ENCODE results near the gene RPL12.

The RPL12 gene

DNA sequence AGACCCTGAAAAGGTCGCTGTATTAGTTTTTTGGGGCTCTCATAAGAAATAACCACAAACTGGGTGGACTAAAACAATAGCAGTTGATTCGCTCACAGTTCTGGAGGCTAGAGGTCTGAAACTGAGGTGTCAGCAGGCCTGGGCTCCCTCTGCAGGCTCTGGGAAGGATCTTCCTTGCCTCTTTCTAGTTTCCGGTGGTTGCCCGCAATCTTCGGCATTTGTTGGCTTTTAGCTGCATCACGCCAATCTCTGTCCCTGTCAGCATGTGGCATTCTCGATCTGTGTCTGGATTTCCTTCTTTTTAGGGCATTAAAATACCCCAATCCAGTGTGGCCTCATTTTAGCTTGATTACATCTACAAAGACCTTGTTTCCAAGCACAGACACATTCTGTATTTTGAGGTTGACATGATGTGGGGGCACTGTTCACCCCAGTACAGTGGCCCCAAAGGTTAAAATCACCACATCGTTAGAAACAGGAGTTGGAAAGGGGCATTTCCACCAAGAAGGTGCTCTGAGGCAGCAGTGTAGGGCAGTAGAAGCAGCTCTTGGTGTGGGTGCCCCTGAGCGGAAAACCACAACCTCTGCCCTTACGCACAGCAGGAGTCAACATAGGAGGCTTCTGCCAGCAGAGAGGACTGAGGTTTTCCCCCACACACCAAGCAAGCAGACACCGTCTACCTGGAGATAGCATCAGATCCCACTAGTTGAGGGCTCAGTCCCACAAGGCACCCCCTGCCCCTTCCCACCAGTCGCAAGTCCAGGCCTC, 13.5 kb downstream of the RPL12 start:
- DNase-seq = no peak

DNA sequence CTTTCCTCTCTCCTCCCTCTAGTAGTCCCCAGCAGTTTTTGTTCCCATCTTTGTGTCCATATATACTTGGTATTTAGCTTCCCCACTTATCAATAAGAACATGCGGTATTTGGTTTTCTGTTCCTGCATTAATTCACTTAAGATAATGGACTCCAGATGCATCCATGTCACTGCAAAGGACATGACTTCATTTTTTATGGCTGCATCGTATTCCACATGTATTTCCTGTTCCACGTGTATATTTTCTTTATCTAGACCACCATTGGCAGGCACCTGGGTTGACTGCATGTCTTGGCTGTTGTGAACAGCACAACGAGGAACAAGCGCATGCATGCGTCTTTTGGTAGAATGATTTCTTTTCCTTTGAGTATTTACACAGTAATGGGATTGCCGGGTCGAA, 20.8 kb downstream of the RPL12 start:
- DNase-seq = no peak

DNA sequence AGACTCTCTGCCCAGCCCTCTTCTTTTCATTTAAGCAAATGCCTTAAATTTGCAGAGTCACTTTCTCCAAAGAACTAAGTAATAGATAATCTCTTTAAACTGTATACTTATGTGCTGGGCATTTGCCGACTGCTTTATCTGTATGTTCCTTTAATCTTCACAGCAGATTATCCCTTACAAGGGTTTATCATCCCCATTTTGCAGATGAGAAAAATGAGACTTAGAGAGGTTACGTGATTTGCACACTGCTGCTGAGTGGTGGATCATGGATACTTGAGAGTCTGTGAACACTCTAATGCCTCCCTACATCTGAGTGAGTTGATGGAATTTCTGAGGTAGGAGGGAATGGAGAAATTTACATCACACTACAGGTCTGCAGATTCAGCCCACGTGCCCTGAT, 22.9 kb downstream of the RPL12 start:
- no peak for DNase-seq

DNA sequence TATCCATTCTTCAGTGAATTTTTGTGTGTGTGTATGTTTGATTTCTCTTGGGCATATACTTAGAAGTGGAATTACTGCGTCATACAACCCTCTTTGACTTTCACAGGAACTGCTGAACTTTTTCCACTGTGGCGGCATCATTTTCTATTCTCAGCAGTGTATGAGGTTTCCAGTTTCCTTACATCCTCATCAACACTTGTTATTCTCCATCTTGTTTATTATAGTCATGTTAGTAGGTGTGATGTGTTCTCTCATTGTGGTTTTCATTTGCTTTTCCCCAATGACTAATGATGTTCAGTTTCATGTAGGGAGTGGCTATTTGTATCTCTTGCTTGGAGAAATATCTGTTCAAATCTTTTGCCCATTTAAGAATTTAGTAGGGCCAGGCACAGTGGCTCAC, 24.4 kb downstream of the RPL12 start:
- DNase-seq = no peak

DNA sequence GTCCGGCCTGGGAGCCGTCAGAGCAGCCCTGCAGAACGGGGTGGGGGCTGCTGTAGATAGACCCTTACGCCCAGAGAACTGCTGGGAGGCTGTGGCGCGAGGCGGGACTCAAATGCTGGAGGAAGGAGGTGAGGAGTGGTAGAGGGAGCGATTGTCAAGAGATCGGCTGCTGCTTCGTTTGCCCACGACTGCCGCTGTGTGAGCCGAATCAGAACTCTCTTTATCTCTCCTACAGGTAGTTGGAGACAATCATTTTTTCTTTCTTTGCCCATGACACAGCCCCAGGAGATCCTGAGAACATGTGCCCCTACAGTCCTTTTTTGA, 26.6 kb downstream of the RPL12 start:
- DNase-seq = no peak

DNA sequence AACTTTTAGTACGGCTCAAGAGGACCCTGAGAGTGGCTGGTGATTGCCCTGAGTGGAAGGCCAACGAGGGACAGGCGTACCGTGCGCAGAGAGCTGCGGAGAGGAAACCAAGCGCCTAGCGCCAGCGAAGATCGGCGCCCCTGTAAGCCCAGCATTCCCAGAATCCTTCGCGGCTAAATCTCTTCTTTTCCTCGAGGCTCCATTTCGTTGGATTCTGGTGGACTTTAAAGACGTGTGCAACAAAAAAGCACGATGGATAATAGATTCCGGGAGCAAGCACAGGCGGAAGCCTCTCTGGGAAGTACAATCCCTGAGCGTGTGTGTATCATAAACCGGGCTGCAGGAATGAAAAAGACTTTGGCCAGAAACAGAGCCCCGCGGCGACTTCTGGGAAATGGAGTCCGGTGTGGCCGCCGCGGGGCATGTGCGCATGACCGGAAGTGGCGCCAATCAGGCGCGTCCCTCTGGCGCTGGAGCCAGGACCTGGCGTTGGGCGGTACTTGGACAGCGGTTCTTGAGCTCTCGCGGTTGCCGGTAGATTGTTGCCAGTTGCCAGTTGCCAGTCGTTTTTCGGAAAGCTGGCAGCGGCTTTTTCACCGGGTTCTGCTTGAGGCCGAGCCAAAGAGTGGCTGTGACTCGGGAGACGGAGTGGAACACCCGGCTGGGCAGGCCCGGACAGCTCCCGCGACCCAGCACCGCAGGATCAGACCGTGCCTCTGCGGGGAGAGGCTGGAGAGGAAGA, 27.1 kb downstream of the RPL12 start, which contains the start of gene ZNF79:
Gene ZNF79, plus strand, starts transcription at position 449 of the 742 bp plus-strand sequence. CDS start 406 bp downstream, outside the sequence.
- DNase-seq = peak; percentile 76

DNA sequence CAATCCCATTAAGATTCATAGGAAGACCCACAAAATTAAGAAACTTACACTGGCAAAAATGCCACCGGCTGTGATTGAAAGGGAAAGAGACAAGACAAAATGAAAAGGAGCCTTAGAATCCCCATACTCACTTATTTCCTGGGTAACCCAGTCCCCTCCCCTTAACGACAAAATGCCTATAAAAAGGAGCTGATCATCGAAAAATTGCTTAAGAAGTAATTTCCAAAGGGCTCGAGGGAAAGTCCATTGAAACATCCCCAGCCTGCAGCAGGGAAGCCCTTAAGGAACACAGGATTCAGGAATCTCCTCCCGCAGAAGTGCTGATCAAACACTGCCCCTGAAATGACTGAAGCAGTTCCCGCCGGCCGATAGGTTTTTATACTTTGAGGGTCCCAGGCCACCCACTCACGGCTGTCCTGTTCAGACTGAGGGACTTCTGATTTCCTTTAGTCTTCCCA, 27.7 kb downstream of the RPL12 start:
- DNase-seq = no peak

DNA sequence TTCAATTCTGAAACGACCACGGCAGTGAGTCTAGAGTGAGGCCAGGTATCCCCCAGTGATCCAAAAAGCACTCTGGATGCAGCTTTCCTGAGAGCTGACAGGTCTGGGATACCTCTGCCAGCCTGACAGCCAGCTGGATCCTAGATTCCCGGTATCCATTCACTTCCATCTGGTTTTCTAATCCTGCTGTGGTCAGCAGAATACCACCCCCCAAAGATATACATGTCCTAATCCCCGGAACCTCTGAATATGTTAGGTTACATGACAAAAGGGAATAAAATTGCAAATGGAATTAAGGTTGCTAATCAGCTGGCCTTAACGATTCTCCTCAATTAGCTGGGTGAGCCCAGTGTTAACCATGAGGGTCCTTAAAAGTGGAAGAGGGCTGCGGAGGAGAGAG, 28.4 kb downstream of the RPL12 start:
- DNase-seq = no peak

DNA sequence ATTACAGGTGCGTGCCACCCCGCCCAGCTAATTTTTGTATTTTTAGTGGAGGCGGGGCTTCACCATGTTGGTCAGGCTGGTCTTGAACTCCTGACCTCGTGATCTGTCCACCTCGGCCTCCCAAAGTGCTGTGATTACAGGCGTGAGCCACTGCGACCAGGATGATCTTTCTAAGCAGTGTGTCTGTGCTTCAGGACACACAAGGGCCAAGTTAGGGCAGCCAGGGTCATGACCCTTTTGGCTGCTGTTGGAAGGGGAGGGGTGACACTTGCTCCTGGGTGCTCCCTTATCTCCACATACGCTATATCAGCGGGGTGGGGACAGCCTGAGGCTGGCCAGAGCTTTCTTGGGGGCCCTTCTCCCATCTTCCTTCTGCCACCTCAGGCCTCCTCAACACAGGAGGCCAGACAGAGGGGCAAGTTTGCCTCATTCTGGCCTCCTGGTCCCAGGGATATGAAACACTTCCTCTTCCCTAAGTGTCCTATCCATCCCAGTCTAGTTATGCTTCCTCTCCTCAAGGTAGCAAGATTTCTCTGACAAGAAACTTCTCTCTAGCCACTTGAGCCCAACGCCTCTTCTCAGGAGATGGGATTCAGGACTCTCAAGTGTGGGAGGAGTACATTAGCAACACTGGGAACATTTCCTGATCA, 28.9 kb downstream of the RPL12 start:
- DNase-seq = no peak

DNA sequence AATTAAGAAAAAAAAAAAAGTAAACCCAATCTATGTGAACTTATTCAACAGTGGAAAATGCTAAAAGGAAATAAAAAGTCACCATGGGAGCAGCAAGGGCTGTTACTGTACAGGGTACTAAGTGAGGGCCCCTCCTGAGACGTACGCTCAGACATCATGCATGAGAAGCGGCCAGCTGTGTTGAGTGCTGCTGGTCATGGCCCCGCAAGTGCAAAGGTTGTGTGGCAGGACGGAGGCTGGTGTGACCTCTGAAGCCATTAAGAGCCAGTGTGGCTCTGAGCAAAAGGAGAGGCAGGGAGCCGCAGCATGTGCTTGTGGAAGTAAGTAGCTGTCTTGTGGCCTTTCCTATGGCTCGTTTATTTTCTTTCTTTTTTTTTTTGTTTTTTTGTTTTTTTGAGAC, 30.1 kb downstream of the RPL12 start:
- no peak for DNase-seq

DNA sequence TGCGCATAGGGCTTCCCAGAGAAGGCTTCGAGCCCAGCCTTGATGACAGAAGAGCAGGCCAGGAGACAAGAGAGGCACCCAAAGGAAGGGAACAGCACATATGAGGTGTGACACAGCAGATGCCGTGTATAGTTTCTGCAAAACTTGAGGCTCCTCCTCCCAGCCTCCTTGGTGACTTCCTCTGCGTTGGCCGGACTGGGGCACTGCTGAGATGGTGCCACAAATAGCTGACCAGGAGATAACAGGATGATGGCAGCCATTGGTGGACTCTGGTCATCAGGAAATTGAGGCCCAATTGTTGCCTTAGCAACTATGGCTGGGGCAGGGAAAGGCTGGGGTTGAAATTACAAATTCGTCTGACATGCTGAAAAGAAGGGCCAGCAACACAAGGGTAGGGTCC, 31.9 kb downstream of the RPL12 start:
- DNase-seq = no peak

DNA sequence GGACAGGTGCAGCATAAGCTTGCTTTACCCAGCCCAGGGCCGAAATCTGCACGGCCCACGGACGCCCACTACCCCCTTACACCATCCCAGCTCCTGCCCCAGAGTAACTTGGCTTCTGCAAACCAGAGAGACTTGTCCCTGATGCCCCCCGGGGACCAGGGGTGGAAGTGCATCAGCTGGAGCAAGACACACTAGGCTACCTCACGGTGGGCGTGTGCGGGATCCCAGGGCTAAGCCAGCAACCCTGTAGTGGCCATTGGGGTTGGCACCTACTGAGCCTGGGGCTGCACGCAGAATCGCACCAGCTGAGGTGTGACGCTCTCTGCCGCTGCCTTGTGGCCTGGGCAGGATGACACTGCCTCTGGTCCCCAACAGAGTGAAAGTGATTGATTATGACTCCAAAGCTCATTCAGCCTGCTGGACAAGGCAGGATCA, 33.2 kb downstream of the RPL12 start:
- DNase-seq = no peak

DNA sequence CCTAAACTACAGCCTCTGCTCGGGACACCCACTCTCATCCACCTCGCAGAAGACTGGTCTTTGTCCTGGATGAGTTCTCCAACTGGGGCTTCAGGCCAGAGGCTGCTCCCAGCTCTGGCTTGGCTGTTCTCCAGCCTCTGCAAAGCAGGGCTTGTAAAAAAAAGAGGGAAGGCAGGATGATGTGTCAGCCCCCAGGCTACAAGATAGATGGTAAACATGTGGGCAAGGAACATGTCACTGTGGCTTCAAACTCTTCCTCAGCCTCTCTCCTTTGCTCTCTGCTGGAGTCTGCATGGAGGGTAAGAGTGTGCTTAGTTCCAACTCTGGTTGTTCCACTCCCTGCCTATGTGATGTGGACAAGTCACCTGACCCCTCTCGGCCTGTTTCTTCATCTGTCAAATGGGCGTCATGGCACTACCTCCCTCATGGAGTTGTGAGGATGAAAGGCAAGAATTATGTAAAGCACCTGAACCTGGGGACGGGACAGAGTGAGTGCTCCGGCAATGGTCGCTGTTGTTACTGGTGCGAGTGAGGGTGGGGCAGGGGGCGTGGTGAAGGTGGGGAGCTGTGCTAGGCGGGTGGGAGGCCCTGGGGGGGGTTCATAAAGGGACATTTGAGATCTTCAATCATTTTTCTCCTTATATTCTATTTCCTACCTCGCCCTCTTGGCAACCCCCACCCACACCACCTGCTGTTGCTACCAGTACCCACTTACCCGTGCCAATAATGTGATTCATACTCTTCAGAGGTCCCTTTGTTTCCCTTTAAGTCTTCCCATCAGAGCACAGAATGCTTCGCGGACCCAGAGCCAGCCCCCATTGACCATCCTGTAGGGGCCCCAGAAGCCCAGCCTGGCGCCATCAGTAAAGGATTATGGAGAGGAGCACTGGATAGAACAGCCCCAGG, 33.8 kb downstream of the RPL12 start:
- no peak for DNase-seq

DNA sequence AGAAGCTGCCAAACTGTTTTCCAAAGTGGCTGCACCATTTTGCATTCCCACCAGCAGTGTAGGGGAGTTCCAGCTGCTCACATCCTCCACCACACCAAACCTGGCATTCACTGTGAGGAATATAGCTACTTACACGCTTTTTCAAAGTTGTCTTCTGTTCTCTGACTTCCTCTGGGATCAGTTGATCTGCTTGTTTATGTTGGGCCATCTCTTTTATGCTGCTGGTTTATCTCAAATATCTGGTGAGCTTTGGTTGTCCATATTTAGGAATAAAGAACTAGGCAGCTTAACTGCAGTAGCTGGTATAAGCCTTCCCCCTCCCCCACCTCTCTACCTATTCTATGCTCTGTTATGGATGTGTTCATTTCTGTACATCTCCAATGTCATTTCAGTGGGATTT, 35.5 kb downstream of the RPL12 start:
- DNase-seq = no peak

DNA sequence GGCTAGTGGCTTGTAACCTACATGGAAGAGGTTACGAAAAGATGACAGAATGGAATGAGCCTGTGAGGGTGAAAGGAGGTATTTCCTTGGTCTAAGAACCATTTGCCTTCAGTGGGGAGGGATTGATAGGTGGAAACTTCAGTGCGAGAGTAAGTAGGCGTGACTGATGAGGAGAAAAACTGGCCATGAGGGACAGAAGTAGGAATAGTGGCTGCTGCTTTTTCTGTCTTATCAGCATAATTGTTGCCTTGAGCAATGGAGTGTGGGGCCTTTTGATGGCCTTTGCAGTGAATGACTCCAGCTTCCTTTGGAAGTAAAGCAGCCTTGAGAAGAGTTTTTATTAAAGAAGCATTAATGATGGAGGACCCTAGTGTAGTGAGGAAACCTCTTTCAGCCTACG, 36.1 kb downstream of the RPL12 start:
- DNase-seq = no peak

DNA sequence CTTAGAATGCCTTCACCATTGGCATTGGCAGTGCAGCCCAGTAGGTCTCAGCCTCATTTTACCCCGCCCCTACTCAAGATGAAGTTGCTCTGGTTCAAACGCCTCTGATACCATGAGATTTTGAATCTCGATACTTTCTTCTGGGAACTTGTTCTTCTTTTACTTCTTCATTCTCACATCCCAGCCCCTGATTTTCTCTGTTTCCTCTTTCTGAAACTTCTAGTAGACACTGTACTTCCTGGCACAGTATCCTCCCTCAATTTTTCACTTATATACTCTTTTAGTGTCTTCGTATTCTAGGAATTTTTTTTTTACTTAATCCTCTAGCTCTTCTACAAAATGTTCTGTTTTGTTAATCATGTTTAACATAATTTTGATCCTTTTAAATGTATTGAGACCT, 40.1 kb downstream of the RPL12 start:
- DNase-seq = no peak

DNA sequence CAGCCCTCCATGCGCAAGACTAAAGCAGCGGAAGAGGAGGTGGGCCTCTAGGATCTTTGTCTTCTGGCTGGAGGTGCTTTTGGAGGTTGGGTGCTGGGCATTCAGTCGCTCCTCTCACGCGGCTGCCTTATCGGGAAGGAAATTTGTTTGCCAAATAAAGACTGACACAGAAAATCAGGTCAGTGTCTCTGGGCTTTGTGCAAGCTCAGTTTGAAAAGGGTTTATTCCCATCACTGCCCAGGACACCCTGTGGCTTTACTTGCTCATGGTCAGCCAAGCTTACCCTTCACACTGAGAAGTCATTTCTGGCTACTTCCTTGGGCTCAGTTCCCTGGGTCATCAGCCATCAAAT, 43.7 kb downstream of the RPL12 start:
- no peak for DNase-seq

DNA sequence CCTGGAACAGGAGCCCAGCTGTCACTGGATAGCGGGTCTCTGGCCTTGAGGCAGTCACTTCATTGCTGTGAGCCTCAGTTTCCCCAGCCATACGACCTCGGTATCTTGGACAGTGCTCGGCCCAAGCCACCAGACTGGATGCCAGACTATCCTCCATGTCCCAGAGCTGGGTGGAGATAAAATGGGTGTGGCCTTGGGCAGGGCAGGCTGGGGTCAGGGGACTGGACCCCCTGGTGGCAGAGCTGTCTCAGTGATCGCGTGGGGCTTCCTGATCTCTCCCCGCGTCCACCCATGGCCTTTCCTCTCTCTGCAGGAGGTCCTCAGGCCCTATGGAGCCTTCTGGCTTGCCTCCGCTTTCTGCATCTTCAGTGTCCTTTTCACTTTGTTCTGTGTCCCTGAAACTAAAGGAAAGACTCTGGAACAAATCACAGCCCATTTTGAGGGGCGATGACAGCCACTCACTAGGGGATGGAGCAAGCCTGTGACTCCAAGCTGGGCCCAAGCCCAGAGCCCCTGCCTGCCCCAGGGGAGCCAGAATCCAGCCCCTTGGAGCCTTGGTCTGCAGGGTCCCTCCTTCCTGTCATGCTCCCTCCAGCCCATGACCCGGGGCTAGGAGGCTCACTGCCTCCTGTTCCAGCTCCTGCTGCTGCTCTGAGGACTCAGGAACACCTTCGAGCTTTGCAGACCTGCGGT, 44.3 kb downstream of the RPL12 start:
- DNase-seq = no peak

DNA sequence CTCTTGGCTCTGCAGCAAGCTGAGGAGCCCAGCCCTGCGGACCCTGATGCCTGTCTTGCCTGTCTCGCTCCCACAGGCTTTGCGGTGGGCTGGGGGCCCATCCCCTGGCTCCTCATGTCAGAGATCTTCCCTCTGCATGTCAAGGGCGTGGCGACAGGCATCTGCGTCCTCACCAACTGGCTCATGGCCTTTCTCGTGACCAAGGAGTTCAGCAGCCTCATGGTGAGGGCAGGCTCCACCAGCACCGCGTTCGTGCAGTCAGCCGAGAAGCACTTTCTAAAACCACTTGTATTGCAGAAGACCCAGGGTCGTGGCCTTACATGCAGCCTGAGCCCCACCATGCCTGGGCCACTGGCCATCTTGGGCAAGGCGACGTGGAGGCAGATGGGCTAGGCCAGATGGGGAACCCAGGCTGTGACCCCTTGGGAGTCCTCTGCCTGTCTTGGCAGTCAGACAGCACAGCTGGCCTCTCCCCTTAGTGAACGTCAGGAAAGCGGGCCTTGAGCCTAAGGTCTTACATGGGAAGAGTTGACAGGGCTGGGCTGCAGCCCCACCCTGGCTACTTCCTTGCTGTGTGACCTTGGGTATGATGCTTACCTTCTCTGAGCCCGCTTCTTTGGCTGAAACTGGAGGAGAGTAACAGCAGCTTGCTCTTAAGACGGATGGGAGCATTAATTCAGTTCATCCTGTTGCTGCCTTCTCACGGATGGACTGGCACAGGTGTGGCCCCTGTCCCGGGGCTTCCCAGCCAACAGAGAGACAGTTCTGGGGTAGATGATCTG, 45.7 kb downstream of the RPL12 start:
- DNase-seq = no peak

DNA sequence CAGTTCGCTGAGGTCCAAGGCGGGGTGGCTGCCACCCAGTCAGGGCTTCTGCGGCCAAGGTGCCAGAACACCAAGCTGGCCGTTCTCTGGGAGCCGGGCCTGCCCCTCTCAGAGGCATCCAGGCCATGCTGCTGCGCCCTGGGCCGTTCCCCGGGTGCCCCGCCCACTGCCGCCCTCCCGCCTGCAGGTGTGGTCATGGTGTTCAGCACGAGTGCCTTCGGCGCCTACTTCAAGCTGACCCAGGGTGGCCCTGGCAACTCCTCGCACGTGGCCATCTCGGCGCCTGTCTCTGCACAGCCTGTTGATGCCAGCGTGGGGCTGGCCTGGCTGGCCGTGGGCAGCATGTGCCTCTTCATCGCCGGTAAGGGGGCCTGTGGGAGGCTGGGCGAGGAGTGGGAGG, 46.6 kb downstream of the RPL12 start:
- no peak for DNase-seq

DNA sequence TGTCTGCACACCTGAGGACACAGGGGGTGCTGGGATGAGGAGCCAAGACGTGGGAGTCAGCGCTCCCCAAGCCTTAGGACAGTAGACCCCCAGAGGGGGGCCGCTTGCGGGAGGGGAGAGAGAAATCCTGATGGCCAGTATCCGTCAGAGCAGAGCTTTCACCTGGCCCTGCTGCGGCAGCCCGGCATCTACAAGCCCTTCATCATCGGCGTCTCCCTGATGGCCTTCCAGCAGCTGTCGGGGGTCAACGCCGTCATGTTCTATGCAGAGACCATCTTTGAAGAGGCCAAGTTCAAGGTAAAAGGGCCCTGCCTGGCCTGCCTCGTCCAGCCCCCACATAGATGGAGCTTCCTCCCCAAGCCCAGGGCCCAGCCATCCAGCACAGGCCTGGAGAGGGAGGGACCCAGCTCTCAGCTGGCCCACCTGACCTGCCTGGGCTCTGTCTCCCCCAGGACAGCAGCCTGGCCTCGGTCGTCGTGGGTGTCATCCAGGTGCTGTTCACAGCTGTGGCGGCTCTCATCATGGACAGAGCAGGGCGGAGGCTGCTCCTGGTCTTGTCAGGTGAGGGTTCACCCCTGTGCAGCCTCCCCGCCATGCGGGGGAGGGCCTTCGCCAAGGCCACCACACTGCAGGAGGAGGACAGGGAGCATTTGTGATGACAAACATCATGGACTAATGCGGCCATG, 47.6 kb downstream of the RPL12 start:
- DNase-seq = no peak
